OCI-LY3 (cell line): ENCODE measurements around the gene ARHGAP4.

Experiments used
- H2AFZ ChIP-seq: fragments of 200-600, 300-600 bp; shearing (Covaris generic); 2 replicates; pipeline ENCODE4 v1.6.0; 2014; ENCODE audit warnings: antibody characterized with exemption, low read depth, low read length
- H3K27ac ChIP-seq: fragments of 200-600, 300-600 bp; sonication (generic); 2 replicates; pipeline ENCODE4 v1.5.1; 2014; ENCODE audit warnings: mild to moderate bottlenecking, low read length, moderate library complexity, mixed read lengths
- H3K27me3 ChIP-seq: fragments of 200-600, 300-600 bp; sonication (generic); 2 replicates; pipeline ENCODE4 v1.6.1; 2014; ENCODE audit warnings: low read depth, low read length, mixed read lengths
- H3K36me3 ChIP-seq: fragments of 200-600, 300-600 bp; sonication (generic); replicated peaks from 2 replicates; pipeline ENCODE3; 2014; ENCODE audit warnings: low read depth, low read length, mixed read lengths
- H3K4me1 ChIP-seq: fragments of 300-600, 200-600 bp; sonication (generic); 2 replicates; pipeline ENCODE4 v1.6.1; 2014; ENCODE audit warnings: low read length, mixed read lengths
- H3K4me2 ChIP-seq: fragments of 200-600, 300-600 bp; sonication (generic); 2 replicates; pipeline ENCODE4 v1.6.1; 2014; ENCODE audit warnings: low read length, mixed read lengths
- H3K4me3 ChIP-seq: fragments of 300-600, 200-600 bp; sonication (generic); 2 replicates; pipeline ENCODE4 v1.5.1; 2014; ENCODE audit warnings: antibody characterized with exemption, mild to moderate bottlenecking, low read length, moderate library complexity
- H3K79me2 ChIP-seq: fragments of 300-600, 200-600 bp; shearing (Covaris generic); 2 replicates; pipeline ENCODE4 v1.6.1; 2014; ENCODE audit warnings: mild to moderate bottlenecking, low read length, mixed read lengths
- H3K9ac ChIP-seq: fragments of 300-600, 200-600 bp; shearing (Covaris generic); 2 replicates; pipeline ENCODE4 v1.6.0; 2014; ENCODE audit warnings: mild to moderate bottlenecking, low read length, moderate library complexity
- H3K9me3 ChIP-seq: fragments of 200-600, 300-600 bp; shearing (Covaris generic); 2 replicates; pipeline ENCODE4 v1.6.1; 2014; ENCODE audit warnings: low read length, mixed read lengths; ENCODE audit not compliant: insufficient read depth
- H4K20me1 ChIP-seq: fragments of 200-600, 300-600 bp; sonication (generic); 2 replicates; pipeline ENCODE4 v1.6.1; 2016; ENCODE audit warnings: low read length, mixed read lengths; ENCODE audit not compliant: insufficient read depth
- CTCF ChIP-seq: fragments of 200-600, 300-600 bp; sonication (generic); IDR thresholded peaks from 2 replicates; pipeline ENCODE4 v1.5.1; 2014; ENCODE audit warnings: antibody characterized with exemption, low read length, low read depth
- EZH2phosphoT487 ChIP-seq: fragments of 200-600 bp; shearing (Covaris generic); IDR thresholded peaks from 2 replicates; pipeline ENCODE4 v1.6.1; 2018; ENCODE audit warnings: antibody characterized with exemption, mixed run types, low read depth

Gene ARHGAP4

GRCh38 chrX:153919281-153919680 is 6.8 kb downstream of the ARHGAP4 start:
- peaks cover 43% of the 10 kb centered on the region for H3K79me2 ChIP-seq
- H3K4me2 ChIP-seq, result no peak overlapping the region
- no peak overlapping the region for H3K4me3 ChIP-seq
- H3K36me3 ChIP-seq, result peaks cover 45% of the 10 kb centered on the region
- H2AFZ ChIP-seq, result no peak overlapping the region
- no peak overlapping the region for H3K9ac ChIP-seq
- no peak overlapping the region for H3K27ac ChIP-seq
- H3K9me3 ChIP-seq, result no peaks in the 10 kb centered on the region
- TF ChIP-seq CTCF (no peak), EZH2phosphoT487 (no peak)
- H3K4me1 ChIP-seq, result peaks cover 12% of the 10 kb centered on the region
- peaks cover 29% of the 10 kb centered on the region for H4K20me1 ChIP-seq
- H3K27me3 ChIP-seq, result no peaks in the 10 kb centered on the region

- Histone ChIP-seq H3K79me2 (peaks cover 29% of the 10 kb centered on the region), H3K27ac (no peak overlapping the region), H3K27me3 (no peaks in the 10 kb centered on the region), H2AFZ (no peak overlapping the region), H4K20me1 (peaks cover 19% of the 10 kb centered on the region), H3K4me3 (no peak overlapping the region), H3K36me3 (peaks cover 40% of the 10 kb centered on the region), H3K4me1 (no peaks in the 10 kb centered on the region), H3K9ac (no peak overlapping the region), H3K4me2 (no peak overlapping the region), H3K9me3 (no peaks in the 10 kb centered on the region)
- TF ChIP-seq CTCF, result no peak
- TF ChIP-seq EZH2phosphoT487, result no peak
Measured at GRCh38 chrX:153917869-153918268, 8.2 kb downstream of the ARHGAP4 start.

- no peak overlapping the region for H2AFZ ChIP-seq
- H3K36me3 ChIP-seq, result peaks cover 24% of the 10 kb centered on the region
- no peak overlapping the region for H3K4me2 ChIP-seq
- no peak overlapping the region for H3K27ac ChIP-seq
- H3K79me2 ChIP-seq, result no peaks in the 10 kb centered on the region; the same call in 1 of the 2 replicates
- H3K4me1 ChIP-seq, result no peaks in the 10 kb centered on the region
- TF ChIP-seq CTCF, result no peak
- TF ChIP-seq EZH2phosphoT487, result no peak
- H3K4me3 ChIP-seq, result no peak overlapping the region
- no peak overlapping the region for H3K9ac ChIP-seq
- no peaks in the 10 kb centered on the region for H3K27me3 ChIP-seq
- H4K20me1 ChIP-seq, result no peaks in the 10 kb centered on the region
- no peaks in the 10 kb centered on the region for H3K9me3 ChIP-seq
Measured at GRCh38 chrX:153913701-153914100, 12.4 kb downstream of the ARHGAP4 start.

GRCh38 chrX:153913211-153913610 is 12.9 kb downstream of the ARHGAP4 start:
- TF ChIP-seq EZH2phosphoT487, result no peak
- no peak for TF ChIP-seq CTCF

More at GRCh38 chrX:153913211-153913610, 12.9 kb downstream of the ARHGAP4 start:
- no peak overlapping the region for H3K4me2 ChIP-seq
- no peak overlapping the region for H3K27ac ChIP-seq
- no peaks in the 10 kb centered on the region for H3K27me3 ChIP-seq
- H3K4me1 ChIP-seq, result no peaks in the 10 kb centered on the region
- no peak overlapping the region for H3K4me3 ChIP-seq
- peaks cover 24% of the 10 kb centered on the region for H3K36me3 ChIP-seq
- H3K9ac ChIP-seq, result no peak overlapping the region
- H4K20me1 ChIP-seq, result no peaks in the 10 kb centered on the region
- H3K9me3 ChIP-seq, result no peaks in the 10 kb centered on the region
- H2AFZ ChIP-seq, result no peak overlapping the region
- H3K79me2 ChIP-seq, result no peaks in the 10 kb centered on the region; the same call in 1 of the 2 replicates
